Measurements from ENCODE around the gene DNAJA4.

Gene DNAJA4

DNA sequence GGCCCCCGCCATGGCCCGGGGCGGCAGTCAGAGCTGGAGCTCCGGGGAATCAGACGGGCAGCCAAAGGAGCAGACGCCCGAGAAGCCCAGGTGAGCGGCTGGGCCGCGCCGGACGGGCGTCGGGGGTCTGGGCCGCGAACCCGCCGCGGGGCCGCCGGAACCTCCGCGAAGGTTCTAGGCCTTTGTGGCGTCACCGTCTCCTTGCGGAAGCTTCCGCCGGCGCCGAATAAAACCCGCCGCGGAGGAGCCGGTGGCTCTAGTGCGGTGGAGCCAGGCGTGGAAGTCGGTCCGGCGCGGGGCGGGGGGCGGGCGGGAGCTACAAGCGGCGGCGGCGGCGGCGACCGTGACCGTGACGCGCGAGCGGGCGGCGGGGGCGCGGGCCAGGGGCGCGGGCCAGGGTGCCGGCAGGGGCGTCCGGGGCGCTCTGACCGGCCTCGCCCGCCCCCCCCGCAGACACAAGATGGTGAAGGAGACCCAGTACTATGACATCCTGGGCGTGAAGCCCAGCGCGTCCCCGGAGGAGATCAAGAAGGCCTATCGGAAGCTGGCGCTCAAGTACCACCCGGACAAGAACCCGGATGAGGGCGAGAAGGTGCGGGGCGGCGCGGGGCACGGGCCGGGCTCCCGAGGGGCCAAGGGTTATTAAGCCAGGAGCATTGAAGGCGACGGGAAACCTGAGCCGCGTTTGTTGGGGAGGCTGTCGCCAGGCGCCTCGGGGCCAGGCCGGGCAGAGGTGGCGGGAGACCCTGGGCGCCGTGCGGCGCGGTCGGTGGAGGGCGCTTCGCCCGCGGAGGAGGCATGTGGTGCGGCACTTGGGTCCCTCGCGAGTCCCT is at the start of gene DNAJA4:
DNAJA4 (plus strand) TSS at position 259 of the 833 bp plus-strand sequence; CDS start at position 461, 202 bp downstream.
- no peak for DNase-seq (ENCODE audit: extremely low read depth, low read depth)
- TF ChIP-seq, protein P1, sequence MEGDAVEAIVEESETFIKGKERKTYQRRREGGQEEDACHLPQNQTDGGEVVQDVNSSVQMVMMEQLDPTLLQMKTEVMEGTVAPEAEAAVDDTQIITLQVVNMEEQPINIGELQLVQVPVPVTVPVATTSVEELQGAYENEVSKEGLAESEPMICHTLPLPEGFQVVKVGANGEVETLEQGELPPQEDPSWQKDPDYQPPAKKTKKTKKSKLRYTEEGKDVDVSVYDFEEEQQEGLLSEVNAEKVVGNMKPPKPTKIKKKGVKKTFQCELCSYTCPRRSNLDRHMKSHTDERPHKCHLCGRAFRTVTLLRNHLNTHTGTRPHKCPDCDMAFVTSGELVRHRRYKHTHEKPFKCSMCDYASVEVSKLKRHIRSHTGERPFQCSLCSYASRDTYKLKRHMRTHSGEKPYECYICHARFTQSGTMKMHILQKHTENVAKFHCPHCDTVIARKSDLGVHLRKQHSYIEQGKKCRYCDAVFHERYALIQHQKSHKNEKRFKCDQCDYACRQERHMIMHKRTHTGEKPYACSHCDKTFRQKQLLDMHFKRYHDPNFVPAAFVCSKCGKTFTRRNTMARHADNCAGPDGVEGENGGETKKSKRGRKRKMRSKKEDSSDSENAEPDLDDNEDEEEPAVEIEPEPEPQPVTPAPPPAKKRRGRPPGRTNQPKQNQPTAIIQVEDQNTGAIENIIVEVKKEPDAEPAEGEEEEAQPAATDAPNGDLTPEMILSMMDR (IDR thresholded peaks at IDR 0.05; ENCODE audit: low read depth, low read length) = no peak; the same call in 1 of the 2 replicates

DNA sequence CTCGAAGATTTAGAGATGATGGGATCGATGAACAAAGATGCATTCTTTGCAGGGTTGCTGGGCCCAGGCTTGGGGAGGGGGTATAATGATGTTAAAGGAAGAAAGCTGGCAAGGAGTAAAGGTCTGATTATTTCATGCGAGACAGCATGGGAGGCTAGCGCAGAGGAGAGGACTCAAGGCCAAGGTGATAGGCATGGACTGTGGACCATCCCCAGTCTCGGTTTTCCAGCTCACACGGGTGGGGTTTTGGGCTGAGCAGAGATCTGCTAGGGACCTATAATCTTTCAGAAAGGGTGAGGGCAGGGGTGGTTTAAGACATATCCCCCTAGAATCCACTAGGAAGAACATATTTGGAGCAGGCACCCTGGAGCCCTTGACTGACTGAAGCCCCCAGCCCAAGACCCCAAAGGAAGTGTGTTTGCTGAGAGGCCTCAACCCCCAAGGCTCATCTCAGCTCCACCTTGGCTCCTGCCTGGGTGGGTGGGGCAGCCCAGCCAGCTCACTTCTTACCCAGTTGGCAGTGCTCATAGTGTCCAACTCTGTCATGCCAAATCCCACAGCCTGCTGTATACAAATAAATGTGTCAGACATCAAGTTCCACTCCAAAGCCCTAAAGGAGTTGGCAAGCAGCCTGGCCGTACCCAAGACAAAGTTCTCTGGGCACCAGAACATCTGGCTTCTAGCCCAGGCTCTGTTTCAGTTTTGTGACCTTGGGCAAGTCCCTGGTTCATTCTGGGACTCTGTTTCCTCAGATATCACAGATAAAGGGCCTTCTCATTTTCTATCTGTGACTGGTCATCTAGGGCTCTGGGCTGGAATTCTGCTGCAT is 47.9 kb upstream of the DNAJA4 start:
- no peak for DNase-seq (ENCODE audit: extremely low read depth, low read depth)
- TF ChIP-seq, protein P1 (IDR thresholded peaks at IDR 0.05; ENCODE audit: low read depth, low read length) = no peak

DNA sequence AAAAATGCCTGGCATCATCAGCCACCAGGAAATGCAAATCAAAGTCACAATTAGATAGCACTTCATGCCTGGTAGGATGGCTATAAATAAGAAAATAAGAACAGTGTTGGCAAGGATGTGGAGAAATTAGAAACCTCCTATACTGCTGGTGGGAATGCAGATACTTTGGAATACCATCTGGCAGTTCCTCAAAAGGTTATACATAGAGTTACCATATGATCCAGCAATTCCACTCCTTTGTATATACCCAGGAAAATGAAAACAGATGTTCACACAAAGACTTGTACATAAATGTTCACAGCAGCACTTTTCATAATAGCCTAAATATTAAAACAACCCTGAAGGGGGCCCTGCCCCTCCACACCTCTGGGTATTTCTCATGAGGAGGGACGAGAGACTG is 43.6 kb upstream of the DNAJA4 start:
- no peak for DNase-seq (ENCODE audit: extremely low read depth, low read depth)
- TF ChIP-seq, protein P1 (IDR thresholded peaks at IDR 0.05; ENCODE audit: low read depth, low read length) = no peak

DNA sequence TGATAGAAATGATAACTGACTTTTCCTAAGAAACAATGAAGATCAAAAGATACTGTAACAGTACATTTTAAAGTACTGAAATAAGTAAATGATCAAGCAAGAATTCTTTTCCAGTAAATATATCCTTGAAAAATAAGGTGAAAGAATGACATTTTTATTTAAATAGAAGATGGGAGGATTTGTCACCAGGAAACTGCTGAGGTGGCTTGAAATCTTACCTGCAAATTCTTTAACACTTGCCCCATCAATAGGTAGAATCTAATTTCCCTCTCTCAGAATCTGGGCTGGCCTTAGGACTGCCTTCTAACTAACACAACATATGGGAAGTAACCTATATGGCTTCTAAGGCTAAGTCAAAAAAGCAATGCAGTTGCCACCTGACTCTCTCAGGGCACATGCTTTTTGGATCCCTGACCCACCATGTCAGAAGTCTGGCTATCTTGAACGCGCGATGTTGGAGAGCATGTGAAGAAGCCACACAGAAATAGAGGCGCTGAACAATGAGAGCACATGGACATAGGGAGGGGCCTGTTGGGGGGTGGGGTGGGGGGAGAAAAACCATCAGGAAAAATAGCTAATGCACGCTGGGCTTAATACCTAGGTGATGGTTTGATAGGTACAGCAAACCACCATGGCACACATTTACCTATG is 41.5 kb upstream of the DNAJA4 start:
- DNase-seq (ENCODE audit: extremely low read depth, low read depth) = no peak
- TF ChIP-seq, protein P1 (IDR thresholded peaks at IDR 0.05; ENCODE audit: low read depth, low read length) = no peak

DNA sequence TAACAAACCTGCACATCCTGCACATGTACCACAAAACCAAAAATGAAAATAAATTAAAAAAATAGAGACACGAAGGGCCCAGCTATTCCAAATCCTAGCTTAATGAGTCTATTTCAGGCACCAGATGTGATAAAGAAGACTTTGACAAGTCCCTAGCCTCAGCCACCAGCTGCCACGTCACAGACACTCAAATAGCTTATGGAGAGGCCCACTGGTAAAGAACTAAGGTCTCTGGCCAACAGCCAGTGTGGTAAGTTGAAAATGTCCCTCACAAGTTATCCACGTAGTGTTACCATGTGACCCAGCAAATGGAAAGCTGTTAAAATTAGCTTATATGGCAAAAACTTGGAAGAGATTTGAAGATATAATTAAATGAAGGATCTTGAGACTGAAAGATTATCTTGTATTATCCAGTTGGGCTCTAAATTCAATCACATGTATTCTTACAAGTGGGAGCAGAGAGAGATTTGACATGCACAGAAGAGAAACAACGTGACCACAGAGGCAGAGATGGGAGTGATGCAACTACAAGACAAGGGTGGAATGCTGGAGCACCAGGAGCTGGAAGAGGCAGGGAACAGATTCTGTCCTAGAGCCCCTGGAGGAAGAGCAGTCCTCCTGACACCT is 40.9 kb upstream of the DNAJA4 start:
- no peak for DNase-seq (ENCODE audit: extremely low read depth, low read depth)
- TF ChIP-seq, protein P1 (IDR thresholded peaks at IDR 0.05; ENCODE audit: low read depth, low read length) = no peak

DNA sequence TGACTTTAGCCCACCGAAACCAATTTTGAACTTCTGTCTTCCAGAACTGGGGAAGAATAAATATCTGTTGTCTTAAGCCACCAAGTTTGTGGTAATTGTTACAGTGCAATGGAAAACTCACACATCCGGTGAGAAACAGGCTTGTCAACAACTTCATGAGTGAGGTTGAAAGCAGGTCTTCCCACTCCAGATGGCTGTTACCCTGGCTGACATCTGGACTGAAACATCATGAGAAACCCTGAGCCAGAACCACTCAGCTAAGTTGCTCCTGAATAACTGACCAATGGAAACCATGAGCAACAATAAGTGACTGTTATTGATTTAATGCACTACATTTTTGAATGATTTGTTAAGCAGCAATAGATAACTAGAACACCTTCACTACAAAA is 40.3 kb upstream of the DNAJA4 start:
- no peak for DNase-seq (ENCODE audit: extremely low read depth, low read depth)
- TF ChIP-seq, protein P1 (IDR thresholded peaks at IDR 0.05; ENCODE audit: low read depth, low read length) = no peak

Measured in AG09319 (cell line).